Upper lobe of left lung (tissue), 4 donors: ENCODE results near the gene KDM5D.

Source experiments
- EP300 ChIP-seq, 4 donors: sonication (generic); formaldehyde crosslinking; IDR thresholded peaks; one replicate each; pipeline ENCODE4 v1.5.1; 2017; ENCODE audit warnings: antibody characterized with exemption in 4 of 4, control low read depth in 2 of 4
- POLR2A ChIP-seq, 4 donors: fragments of 450-650 bp; IDR thresholded peaks; one replicate each; pipeline ENCODE4 v1.5.1; 2016 to 2017; ENCODE audit warnings: antibody characterized with exemption in 4 of 4, mild to moderate bottlenecking in 2 of 4

- TF ChIP-seq EP300 (IDR thresholded peaks at IDR 0.05) (no peak), POLR2A (IDR thresholded peaks at IDR 0.05) (no peak)
These were observed 1.2 kb downstream of the KDM5D start for GRCh38 chrY:19743331-19743730.
